ENCODE measurements around the gene HKDC1. TPM values are rescaled to one million over a fixed set of nuclear protein-coding genes. Genes with fewer than 3 reads are reported as not detected.

HKDC1 gene
- total and polyA plus RNA-seq, 12 donors = under 0.01 to 0.67 (median 0.15) TPM; not detected in 6

- H3K27ac ChIP-seq = no peak overlapping the region
- peaks cover 0 to 10% of the 10 kb centered on the region in 2 donors for H3K4me1 ChIP-seq (replicated peaks in 1 of 2)
- H3K4me3 ChIP-seq = no peak overlapping the region
- no peak for DNase-seq
- intact Hi-C loops (cut with DNase I) = no loop called here
- WGBS, 4 donors = 22 to 39% (median 32%) methylated on average over 4 of the region's 4 CpGs
- no peaks in the 10 kb centered on the region for H3K27me3 ChIP-seq
- TF ChIP-seq CTCF (IDR thresholded peaks at IDR 0.05) (no peak), POLR2A (IDR thresholded peaks at IDR 0.05) (no peak)
- no peaks in the 10 kb centered on the region for H3K9me3 ChIP-seq (replicated peaks in 1 of 3)
- no peaks in the 10 kb centered on the region for H3K36me3 ChIP-seq (replicated peaks in 1 of 2)
Measured at GRCh38 chr10:69311309-69311708, 91.2 kb downstream of the HKDC1 start.

- Histone ChIP-seq H3K4me1 (replicated peaks in 1 of 2) (peaks cover 0 to 18% of the 10 kb centered on the region in 2 donors), H3K4me3 (no peak overlapping the region), H3K27me3 (no peaks in the 10 kb centered on the region), H3K36me3 (replicated peaks in 1 of 2) (no peaks in the 10 kb centered on the region), H3K27ac (no peak overlapping the region), H3K9me3 (replicated peaks in 1 of 3) (no peaks in the 10 kb centered on the region)
- TF ChIP-seq CTCF (IDR thresholded peaks at IDR 0.05) = no peak
- no peak for TF ChIP-seq POLR2A (IDR thresholded peaks at IDR 0.05)
- intact Hi-C loops (cut with DNase I) = no loop called here
- DNase-seq = no peak
- 81 to 95% (median 87%) methylated on average over 4 of the region's 4 CpGs for WGBS, 4 donors
Measured at GRCh38 chr10:69312528-69312927, 92.4 kb downstream of the HKDC1 start.

GRCh38 chr10:69315100-69315542 lies 95.0 kb downstream of the HKDC1 start:
- Histone ChIP-seq H3K4me3 (no peak overlapping the region), H3K9me3 (replicated peaks in 1 of 3) (no peaks in the 10 kb centered on the region), H3K27ac (no peak overlapping the region), H3K36me3 (replicated peaks in 1 of 2) (no peaks in the 10 kb centered on the region), H3K4me1 (replicated peaks in 1 of 2) (peaks cover 7 to 24% of the 10 kb centered on the region in 2 donors), H3K27me3 (no peaks in the 10 kb centered on the region)
- DNase-seq = no peak
- WGBS, 4 donors = 75 to 91% (median 83%) methylated on average over 3 of the region's 3 CpGs
- intact Hi-C loops (cut with DNase I) = no loop called here
- no peak for TF ChIP-seq POLR2A (IDR thresholded peaks at IDR 0.05)
- TF ChIP-seq CTCF (IDR thresholded peaks at IDR 0.05) = no peak

GRCh38 chr10:69315610-69316312 lies 95.6 kb downstream of the HKDC1 start:
- DNase-seq = peak in 2 of 7 donors; percentile 21 to 24
- WGBS, 4 donors = 63 to 79% (median 78%) methylated on average over 6 of the region's 6 CpGs
- H3K27ac ChIP-seq = peak overlapping the region in 2 of 5 donors; percentile 29 to 62
- H3K4me3 ChIP-seq = no peak overlapping the region
- no peaks in the 10 kb centered on the region for H3K9me3 ChIP-seq (replicated peaks in 1 of 3)
- intact Hi-C loops (cut with DNase I) = no loop called here
- H3K36me3 ChIP-seq (replicated peaks in 1 of 2) = no peaks in the 10 kb centered on the region
- peaks cover 8 to 30% of the 10 kb centered on the region in 2 donors for H3K4me1 ChIP-seq (replicated peaks in 1 of 2)
- no peak for TF ChIP-seq CTCF (IDR thresholded peaks at IDR 0.05)
- TF ChIP-seq POLR2A (IDR thresholded peaks at IDR 0.05) = no peak
- H3K27me3 ChIP-seq = no peaks in the 10 kb centered on the region
